OCI-M2 (cell line): ENCODE results near the gene P2RX7.

Experiments used
- DNase-seq: peaks from one replicate; lab custom pipeline; 2025; ENCODE audit not compliant: unreplicated experiment; lab: John Stamatoyannopoulos, UW

The P2RX7 gene

DNA sequence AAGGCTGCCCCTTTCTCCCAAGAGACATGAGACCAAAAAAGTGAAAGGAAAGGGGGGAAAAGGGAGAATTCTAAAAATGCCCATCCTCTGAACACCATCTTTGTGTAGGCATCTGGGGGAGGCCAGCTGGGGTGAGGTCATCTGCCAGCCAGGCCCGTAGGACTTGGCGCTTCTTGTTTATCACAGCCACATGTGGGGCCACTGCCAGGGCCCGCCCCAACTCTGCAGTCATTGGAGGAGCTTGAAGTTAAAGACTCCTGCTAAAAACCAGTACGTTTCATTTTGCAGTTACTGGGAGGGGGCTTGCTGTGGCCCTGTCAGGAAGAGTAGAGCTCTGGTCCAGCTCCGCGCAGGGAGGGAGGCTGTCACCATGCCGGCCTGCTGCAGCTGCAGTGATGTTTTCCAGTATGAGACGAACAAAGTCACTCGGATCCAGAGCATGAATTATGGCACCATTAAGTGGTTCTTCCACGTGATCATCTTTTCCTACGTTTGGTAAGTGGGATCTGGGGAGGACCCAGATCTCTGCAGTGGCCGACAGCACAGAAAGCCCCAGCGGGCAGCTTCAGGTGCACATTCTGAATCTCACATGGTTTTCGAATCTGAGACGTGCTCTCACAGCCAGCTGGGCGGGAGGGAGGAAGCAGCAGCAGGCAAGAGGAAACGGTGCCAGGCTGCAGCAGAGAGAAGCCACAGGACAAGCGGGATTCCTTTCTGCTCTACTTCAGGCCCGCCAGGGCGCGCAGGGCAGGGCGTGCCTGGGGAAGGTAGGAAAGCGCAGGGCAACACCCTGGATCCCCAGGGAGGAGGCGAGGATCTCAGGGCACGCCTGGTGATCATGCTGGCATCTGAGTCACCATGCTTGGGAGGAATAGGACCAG, at the start of gene P2RX7:
P2RX7 (plus strand) TSS at position 276 of the 881 bp plus-strand sequence; CDS start at position 371, 95 bp downstream.
- no peak for DNase-seq

DNA sequence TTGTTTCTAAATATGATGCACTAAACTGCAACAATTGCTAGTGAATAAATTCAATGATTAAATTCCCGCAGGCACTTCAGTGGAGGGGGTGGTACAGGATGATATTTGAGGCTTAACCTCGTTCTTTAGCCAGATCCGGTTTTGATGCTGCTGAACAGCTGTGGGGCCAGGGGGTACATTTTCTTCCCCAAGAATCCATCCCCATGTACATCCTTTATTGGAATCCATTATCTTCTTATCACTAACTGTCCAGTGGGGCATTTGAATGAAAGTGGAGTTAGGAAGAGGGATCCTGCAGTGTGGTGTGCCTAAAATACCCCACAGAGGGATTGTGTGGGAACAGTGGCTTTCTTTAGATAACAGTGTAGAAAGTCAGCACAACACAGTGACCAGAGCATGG, 48.4 kb upstream of the P2RX7 start:
- DNase-seq: no peak

DNA sequence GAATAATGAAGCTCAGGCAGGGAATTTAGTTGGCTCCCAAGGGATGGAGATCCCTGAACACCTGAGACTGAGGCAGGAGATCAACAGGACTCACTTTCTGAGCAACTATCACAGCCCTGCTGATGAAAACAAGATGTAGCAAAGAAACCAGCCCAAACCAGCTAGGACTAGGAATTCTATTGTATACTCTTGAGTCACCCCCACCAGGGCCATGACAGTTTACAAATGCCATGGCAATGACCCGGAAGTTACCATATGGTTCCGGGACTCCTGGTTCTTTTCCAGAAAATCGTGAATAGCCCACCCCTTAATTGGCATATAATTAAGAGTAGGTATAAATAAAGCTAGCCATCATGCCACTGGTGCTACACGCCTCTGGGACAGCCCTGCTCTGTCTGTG, 47.6 kb upstream of the P2RX7 start:
- DNase-seq: no peak

DNA sequence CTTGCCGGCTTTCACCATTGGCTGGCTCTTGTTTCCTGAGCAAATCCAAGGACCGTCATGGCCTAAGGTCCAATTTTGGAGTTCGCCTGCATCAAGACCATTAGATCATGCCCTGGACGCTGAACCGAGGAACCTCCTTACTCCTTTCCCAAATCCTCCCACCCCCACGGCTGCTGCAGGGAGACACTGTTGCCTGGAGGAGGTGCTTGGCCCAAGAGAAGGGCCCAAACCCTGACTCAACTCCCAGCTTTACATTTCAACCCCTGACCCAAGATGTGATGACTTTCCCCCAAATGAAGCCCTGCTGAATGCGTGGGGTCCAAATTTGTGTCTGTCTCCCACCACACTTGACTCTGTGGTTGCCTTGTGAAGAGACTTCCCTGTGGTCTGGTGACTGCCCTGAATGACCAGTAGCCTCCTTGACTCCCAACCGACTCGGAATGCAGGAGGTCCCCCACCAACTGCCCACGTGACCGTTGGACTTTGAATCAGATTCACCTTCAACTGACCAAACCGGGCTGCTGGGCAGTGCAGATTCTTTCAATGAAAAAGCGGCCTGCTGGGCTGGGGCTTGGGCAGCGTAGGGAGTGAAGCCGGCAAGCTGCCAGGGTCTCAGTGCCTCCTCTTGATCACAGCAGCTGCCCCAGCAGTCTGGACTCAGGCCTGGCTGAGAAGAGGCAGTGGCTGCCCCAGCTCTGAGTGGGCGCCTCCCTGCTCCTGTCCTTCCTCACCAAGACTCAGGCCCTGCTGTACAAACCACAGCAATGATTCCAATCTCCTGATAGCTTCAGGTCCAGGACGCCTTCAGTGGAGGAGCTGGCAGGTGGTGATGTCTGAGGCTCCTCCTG, 46.9 kb upstream of the P2RX7 start:
- DNase-seq: no peak

DNA sequence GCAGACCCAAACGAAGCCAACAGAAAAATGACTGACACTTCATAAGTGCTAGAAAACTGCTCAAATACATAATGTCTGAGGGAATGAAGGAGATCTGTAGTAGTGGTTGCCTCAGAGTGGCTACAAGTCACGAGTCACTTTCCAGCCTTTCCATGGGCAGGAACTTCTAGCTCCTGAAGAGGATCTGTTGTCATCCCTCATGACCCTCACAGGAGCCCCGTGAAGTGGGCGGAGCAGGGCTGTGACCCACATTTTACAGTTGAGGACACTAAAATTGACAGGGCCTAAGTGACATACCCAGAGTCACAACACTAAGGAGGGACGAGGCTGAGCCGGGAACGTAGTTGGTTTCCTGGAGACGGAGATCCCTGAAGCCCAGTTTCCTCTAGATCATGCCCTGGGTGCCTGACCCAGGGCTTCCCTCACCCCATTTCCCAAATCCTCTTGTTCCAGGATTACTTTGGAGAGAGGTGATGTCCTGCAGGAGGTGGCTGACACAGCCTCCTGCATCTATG, 45.8 kb upstream of the P2RX7 start:
- DNase-seq: no peak

DNA sequence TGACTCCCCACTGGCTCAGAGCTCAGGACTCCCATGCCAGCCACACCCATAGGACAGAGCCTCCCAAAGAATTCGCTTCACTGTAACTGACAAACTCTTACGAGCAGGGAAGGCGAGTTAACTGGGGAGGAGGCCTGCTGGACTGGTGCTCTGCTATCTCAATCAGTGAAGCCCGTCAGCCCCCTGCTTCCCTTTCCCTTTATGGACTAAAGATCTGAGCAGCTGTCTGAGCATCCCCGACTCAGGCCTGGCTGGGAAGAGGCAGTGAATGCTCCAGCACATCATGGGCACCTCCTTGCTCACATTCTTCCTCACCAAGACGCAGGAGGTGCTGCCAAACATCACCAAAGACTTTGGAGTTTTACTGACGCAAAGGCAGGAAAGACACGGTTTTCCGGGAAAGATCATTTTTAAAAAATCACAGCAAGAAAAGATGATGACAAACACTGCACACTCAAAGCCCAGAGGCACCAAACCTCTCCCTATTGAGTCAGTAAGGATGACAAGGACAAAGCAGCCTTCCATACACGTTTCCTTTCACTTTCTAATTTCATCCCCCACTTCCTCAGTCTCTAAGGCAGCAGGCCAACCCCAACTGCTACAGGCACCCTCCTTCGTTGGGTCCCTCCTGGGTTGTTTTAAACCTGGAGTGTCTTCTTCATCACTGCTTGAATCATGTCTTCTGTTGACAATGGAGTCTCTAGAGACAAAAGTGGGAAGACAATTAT, 45.0 kb upstream of the P2RX7 start:
- no peak for DNase-seq

DNA sequence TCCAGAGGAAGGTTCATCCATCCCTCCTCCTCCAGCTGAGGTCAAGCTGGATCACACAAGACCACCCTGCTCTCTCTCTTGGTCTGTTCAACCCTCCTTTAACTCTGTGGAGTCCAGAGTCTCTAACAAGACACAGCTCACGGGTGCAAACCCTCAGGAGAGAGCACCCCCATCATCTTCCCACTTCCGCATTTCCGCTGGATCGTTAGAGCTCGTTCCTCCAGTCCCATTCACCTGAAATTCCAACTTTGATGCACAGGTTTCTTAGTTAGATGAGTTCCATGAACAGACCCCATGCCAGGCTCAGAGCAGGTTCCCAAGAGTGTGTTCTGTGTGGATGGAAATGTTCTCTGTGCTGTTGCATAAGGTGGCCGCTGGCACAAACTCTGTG, 44.5 kb upstream of the P2RX7 start:
- DNase-seq: no peak

DNA sequence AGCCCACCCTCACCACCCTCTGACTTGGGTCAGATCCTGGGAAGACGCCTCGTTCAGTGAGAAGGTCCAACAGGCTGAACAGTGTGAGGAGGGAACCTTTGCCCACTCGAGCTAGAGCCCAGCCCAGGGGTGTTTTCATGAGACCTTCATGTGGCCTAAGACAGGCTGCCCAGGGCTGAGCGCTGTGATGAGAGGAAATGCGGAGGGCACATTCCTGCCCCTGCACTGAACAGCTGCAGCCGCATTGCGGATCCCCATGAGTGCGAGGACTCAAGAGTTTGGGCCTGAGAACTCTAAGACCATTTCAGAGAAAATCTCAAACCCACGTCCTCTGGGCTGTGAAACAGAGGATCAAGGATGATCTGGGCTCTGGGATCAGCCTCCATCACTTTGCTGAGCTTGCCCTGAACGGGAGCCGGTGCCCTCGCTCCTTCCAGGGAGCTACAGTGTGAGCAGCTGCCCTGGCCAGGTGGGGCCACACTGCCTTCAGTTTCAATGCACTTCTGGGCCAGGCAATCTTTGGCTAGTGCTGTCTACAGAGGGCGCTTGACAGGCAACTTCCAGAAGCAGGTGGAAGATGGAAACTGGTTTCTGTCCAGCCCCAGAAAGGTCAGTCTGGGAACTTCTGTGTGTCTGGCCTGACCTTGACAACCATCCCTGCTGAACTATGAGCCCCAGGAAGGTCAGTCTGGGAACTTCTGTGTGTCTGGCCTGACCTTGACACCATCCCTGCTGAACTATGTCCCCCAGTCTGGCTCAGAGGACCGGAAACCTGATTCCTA, 43.5 kb upstream of the P2RX7 start:
- DNase-seq: no peak

DNA sequence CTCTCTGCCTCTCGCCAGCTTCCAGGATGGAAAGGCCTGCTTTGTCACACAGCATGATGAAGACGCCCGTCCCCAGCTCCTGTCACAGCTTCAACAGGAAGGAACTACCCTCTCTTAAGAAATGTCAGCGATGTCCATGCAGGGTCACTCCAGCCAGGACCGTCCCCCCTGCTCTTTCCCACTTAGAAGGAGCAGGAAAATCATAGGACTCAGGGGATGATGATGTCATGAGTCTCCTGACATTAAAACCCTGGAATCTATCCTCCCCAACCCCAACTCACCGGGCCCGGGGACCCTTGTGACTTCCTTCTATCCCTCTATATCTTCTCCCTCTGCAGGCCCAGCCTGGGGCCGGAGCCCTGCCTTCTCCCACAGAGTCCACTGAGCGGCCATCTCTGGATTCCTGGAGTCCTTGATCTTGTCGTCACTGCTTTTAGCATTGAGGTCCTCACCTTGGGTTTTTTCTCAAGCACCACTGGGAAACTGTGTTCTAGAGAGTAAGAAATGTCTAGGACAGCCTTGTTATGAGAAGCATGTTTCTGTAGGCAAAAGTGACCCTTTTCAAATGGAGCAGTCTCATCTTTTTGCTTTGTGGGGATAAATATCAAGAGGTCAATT, 42.8 kb upstream of the P2RX7 start:
- DNase-seq: no peak

DNA sequence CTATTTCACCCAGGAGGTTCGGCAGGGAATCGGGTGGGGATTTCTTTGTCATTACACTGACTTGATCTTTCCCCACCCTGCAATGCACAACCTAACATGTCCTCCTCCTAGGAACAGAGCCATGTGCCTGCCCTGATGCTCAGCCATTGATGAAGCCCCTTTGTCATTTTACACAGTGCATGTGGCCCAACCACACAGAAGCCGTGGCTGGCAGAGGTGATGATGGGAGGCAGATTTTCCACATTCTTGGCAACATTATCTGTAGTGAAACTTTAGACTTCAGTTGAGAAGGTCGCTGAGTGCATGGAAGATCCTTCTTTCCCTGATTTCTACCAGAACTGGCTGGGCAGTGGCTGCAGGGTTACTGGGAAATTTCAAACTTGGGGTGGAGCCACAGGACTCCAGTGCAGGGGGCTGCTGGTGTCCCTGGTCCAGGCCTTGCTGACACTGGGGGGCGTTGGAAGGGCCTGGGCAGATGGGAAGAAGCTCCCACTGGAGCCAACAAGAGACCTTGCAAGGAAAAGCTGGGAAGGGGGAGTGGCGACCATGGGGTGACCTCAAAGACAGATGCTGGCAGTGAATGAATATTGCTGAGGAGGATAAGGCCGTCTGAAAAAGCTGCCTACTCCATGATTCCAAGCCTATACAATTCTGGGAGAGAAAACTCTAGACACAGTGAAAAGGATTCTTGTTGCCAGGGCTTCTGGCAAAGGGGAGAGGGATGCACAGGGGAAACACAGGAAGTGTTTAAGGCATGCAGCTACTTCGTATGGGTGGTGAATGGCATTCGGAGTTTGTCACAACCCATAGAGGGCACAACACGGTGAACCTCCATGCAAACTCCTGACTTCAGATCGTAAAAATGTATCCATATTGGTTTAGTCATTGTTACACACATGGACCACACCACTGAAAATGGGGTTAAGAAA, 41.8 kb upstream of the P2RX7 start:
- DNase-seq: no peak

DNA sequence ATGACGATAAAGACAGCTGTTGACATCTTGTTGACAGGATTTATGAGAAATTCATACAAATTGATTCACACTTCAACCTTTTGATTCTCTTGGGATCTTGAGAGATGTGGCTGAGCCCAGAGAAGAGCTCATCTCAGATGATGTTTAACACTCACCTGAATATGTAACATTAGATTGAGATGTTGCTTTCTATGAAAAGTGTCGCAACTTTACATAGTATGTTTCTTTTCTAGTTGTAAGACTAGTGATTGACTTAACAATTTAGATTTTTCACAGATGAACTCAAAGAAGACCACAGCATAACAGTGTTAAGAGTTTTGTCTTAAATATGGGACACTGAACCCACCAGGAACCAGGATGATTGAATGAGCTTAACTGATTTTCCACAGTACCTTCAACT, 40.6 kb upstream of the P2RX7 start:
- DNase-seq: no peak

DNA sequence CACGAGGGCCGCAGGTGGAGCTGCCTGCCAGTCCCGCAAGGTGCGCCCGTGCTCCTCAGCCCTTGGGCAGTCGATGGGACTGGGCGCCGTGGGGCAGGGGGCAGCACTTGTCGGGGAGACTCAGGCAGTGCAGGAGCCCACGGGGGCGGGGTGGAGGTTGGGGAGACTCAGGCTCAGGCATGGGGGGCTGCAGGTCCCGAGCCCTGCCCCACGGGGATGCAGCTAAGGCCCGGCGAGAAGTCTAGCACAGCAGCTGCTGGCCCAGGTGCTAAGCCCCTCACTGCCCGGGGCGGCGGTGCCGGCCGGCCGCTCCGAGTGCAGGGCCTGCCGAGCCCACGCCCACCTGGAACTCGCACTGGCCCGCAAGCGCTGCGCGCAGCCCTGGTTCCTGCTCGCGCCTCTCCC, 39.2 kb upstream of the P2RX7 start:
- DNase-seq: no peak

DNA sequence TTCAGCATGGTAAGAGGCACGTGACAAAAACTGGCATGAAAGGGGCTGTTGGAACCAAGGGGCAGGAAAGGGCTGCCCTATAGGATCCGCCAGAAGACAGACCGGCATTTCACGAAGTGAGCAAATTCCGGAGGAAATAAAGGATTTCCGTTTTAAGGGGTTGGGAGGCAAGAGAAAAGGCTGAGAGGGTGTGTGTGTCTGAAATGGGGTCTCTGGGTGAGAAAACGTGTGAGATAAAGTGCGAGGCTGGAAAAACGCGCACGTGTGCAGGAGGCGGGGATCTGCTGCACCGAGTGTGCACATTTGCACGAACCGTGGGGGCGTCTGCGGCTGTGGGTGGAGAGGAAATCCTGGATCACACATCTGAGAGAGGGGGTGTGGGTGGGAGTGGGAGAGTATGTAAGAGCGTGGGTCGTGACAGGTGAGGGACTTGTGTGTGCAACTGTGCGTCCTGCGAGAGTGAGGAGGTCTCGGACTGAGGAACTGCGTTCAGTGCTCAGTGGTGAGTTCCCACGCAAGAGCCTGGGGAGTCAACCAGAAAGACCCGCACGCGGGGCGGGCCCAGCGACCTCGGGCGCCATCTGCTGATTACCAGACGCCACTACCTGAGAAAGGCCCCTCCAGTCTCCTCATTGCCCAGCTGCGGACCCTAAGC, 37.0 kb upstream of the P2RX7 start:
- DNase-seq: peak; percentile 79

DNA sequence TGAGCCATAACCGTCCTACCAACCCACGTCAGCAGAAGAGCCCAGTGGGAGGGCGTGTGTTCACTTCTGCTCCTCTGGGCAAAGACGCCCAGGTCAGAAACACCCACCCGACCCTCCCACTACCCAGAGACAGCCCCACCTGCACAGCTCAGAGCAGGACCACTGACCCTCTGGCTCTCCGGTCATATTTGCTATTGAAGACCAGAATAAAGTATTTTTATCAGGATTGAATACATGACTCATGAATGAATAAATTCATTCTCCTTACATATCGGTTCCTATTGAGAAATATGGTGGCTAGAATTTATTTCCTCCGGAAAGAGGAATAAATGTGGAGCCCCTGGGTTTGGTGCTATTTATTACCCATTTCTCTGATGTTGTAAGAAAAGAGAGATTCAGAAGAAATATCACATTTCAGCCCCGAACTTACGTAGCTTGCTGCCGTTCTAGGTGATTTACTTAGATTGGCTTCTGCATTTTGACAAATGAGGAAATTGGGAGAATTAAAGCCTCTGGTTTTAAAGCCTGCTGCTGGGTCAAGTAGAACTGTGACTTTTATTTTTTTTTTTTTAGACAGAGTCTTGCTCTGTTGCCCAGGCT, 36.4 kb upstream of the P2RX7 start:
- DNase-seq: no peak

DNA sequence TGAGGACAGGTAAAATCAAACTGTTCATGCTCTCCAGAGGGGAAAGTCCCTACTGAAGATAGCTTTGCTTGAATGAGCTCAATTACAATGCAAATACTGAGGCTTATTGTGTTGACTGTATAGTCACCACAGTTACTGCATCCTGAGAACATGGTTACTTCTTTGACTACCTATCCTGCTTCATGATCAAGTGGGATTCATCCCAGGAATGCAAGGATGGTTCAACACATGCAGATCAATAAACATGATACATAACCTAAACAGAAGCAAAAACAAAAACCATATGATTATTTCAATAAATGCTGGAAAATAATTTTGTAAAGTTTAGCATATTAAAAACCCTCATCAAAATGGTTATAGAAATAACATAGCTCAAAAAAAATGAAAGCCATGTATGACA, 32.9 kb upstream of the P2RX7 start:
- no peak for DNase-seq

DNA sequence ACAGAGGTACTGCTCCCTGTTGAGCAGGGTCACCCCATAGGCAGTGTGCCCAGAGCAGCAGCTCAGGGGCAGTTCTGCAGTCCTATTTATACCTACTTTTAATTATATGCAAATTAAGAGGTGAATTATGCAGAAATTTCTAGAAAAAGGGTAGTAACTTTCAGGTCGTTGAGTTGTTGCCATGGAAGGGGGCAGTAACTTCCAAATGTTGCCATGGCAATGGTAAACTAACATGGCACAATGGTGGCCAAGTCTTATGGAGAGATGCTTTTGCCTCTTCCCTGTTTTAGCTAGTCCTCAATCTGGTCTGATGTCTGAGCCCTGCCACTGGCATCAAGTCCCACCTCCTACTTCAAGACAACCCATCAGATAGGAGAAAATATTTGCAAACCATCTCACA, 30.4 kb upstream of the P2RX7 start:
- no peak for DNase-seq

DNA sequence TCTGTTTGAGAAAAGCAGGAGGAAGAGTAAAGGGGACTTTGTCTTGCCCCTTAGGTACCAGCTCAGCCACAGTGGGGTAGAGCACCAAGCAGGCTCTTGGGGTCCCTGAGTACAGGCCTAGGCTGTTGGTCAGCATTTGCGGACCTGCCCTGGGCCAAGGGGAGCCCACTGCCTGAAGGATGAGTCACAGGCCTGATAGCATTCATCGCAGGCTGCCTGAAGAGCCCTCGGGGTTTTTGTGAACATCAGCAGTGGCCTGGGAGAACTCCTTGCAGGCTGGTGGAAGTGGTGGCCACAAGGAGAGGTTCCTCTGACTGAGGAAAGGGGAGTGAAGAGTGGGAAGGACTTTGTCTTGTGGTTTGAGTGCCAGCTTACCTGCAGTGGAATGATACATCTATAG, 25.0 kb upstream of the P2RX7 start:
- DNase-seq: no peak

DNA sequence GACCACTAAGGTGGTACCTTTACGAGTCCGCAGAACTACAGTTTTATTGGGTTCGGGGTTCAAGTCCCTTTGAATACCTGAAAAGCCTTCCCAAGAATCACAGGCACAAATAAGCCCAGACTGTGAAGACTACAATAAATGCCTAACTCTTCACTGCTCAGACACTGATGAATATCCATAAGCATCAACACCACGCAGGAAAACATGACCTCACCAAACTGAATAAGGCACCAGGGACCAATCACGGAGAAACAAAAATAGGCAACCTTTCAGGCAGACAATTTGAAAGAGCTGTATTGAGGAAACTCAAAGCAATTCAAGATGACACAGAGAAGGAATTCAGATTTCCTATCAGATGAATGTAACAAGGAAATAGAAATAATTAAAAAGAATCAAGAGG, 24.2 kb upstream of the P2RX7 start:
- no peak for DNase-seq
